ENCODE data around the gene PCDHAC1.

PCDHAC1 gene

DNA sequence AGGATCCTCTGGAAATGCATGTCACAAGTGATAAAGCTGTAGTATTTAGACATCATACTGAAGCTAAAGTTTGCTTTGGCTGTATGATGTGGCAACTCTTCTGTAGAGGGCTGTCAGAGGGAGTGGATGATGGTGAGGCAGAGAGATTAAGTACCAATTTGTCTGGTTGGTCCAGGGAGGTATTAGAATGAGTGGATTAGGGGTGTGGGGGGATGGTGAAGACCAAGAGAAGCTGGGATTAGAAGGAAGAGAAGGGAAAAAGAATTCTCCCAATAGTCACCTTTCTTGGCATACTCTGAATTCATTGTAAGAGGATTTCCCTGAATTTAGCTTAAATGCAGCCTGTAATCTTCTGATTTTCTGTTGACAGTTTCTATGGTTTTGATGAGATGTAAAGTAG lies 43.8 kb downstream of the PCDHAC1 start:
- no peak for FAIRE-seq

DNA sequence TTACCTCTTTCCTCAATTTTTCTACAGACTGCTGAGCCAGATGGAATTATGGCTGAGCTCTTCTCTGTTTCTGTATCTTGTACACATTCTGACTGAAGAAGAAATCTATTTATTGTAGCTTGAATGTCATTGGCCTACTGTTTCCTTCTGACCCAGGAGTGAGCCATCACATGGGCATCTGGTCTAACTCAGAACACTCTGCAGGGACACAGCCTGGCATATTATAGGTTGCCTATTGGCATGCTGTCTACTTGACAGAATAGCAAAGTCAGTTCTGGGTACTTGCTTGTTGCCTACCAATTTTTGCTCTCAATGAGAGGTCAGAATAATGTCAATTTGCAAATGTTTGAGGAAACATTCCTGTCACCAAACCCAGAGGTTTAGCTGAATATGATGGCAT lies 47.5 kb downstream of the PCDHAC1 start:
- no peak for FAIRE-seq

- FAIRE-seq = peak; percentile 38
Measured at GRCh38 chr5:140977003-140977402, 50.9 kb downstream of the PCDHAC1 start.

GRCh38 chr5:140978260-140978659 lies 52.2 kb downstream of the PCDHAC1 start:
- no peak for FAIRE-seq

DNA sequence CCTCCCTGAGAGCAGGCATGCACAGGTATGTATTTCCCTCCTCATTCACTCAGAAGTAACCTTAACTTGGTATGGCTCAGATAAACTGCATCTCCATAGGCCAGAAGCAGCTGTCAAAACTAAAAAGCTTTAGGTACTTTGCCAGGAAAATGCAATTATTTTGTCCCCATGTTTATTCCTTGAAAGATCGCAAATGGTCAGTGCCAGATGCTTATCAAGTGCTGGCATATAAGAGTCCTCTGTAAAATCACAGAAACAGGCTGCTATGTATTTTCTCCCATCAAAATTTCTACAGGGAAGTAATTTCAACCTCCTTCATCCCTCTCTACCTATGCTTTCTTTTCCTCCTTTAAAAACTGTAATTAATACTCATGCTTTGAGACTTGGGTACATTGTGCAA lies 52.9 kb downstream of the PCDHAC1 start:
- FAIRE-seq = no peak

Measured in islet of Langerhans (tissue), 1 donor.